Measurements from ENCODE around the gene FLT4. TPM values are rescaled to one million over a fixed set of nuclear protein-coding genes. Genes with fewer than 3 reads are reported as not detected.

FLT4 gene
- total and polyA plus RNA-seq, 2 donors (not counting 1 experiment from before 2014, with no cell fraction given) = 0.01 TPM; not detected in 1

- POLR2A ChIA-PET = no interaction called here
These were observed 2.5 kb downstream of the FLT4 start for GRCh38 chr5:180646963-180647305.

GRCh38 chr5:180646289-180646962 lies 3.0 kb downstream of the FLT4 start:
- Histone ChIP-seq H3K27me3 (replicated peaks in 1 of 4; ENCODE audit: control extremely low read depth in 1 of 4, control insufficient read depth in 3 of 4, insufficient read depth in 4 of 4, low read length in 3 of 4) (peaks cover 0 to 16% (median 8%) of the 10 kb centered on the region in 4 experiments), H3K27ac (ENCODE audit: low read length in 2 of 2) (no peak overlapping the region), H3K9ac (ENCODE audit: low read length) (no peak overlapping the region), H3K4me3 (ENCODE audit: control extremely low read depth in 1 of 5, extremely low read depth in 1 of 5, insufficient read depth in 1 of 5, low read depth in 2 of 5, low read length in 4 of 5) (no peak overlapping the region), H3K4me2 (replicated peaks; ENCODE audit: low read depth, low read length, poor library complexity, severe bottlenecking) (no peak overlapping the region), H3K9me3 (ENCODE audit: control extremely low read depth in 1 of 3, control insufficient read depth in 2 of 3, insufficient read depth in 1 of 3, low read length in 2 of 3) (no peaks in the 10 kb centered on the region), H4K20me1 (ENCODE audit: control insufficient read depth, insufficient read depth, low read length, poor library complexity, severe bottlenecking) (no peaks in the 10 kb centered on the region), H3K79me2 (ENCODE audit: control insufficient read depth, insufficient read depth, low read length) (no peaks in the 10 kb centered on the region), H3K4me1 (ENCODE audit: control insufficient read depth in 2 of 2, insufficient read depth in 2 of 2, low read length in 2 of 2) (peaks cover 6 to 8% of the 10 kb centered on the region in 2 donors), H2AFZ (ENCODE audit: insufficient read depth, low read depth, low read length, poor library complexity, severe bottlenecking) (no peak overlapping the region), H3K36me3 (replicated peaks in 1 of 2; ENCODE audit: control extremely low read depth in 1 of 2, control insufficient read depth in 1 of 2, extremely low read depth in 1 of 2, insufficient read depth in 2 of 2, low read length in 1 of 2) (no peaks in the 10 kb centered on the region)
- DNase-seq (no peak), ATAC-seq (ENCODE audit: low read depth) (no peak)
- H3K9me3 Mint-ChIP-seq (ENCODE audit: insufficient read depth) = no peaks in the 10 kb centered on the region
- H3K4me1 Mint-ChIP-seq = peaks cover 12% of the 10 kb centered on the region
- ChIA-PET CTCF (no interaction called here), POLR2A (no interaction called here)
- TF ChIP-seq CTCF (IDR thresholded peaks at IDR 0.05) (no peak), EZH2 (IDR thresholded peaks at IDR 0.05; ENCODE audit: borderline replicate concordance, insufficient read depth, low read depth, low read length, poor library complexity, severe bottlenecking) (no peak)
- H3K27me3 Mint-ChIP-seq = peaks cover 40% of the 10 kb centered on the region
- H3K4me3 Mint-ChIP-seq = no peak overlapping the region
- intact Hi-C loops (cut with micrococcal nuclease) = no loop called here
- H3K27ac Mint-ChIP-seq = no peak overlapping the region
- WGBS (ENCODE audit: insufficient coverage) = 74% methylated on average over 10 of the region's 10 CpGs

More at GRCh38 chr5:180646963-180647305, 2.5 kb downstream of the FLT4 start:
- no peak overlapping the region for H3K27ac ChIP-seq (ENCODE audit: low read length in 2 of 2)
- H3K9me3 ChIP-seq (ENCODE audit: control extremely low read depth in 1 of 3, control insufficient read depth in 2 of 3, insufficient read depth in 1 of 3, low read length in 2 of 3) = no peaks in the 10 kb centered on the region
- no peak overlapping the region for H3K9ac ChIP-seq (ENCODE audit: low read length)
- H3K9me3 Mint-ChIP-seq (ENCODE audit: insufficient read depth) = no peaks in the 10 kb centered on the region
- no peaks in the 10 kb centered on the region for H4K20me1 ChIP-seq (ENCODE audit: control insufficient read depth, insufficient read depth, low read length, poor library complexity, severe bottlenecking)
- peaks cover 14% of the 10 kb centered on the region for H3K4me1 Mint-ChIP-seq
- H3K4me3 ChIP-seq (ENCODE audit: control extremely low read depth in 1 of 5, extremely low read depth in 1 of 5, insufficient read depth in 1 of 5, low read depth in 2 of 5, low read length in 4 of 5) = no peak overlapping the region
- no peak overlapping the region for H3K4me2 ChIP-seq (replicated peaks; ENCODE audit: low read depth, low read length, poor library complexity, severe bottlenecking)
- no peak for TF ChIP-seq CTCF (IDR thresholded peaks at IDR 0.05)
- ATAC-seq (ENCODE audit: low read depth) (no peak), DNase-seq (no peak)
- WGBS (ENCODE audit: insufficient coverage) = 40% methylated on average over 1 of the region's 1 CpG
- peaks cover 45% of the 10 kb centered on the region for H3K27me3 Mint-ChIP-seq
- H3K27me3 ChIP-seq (replicated peaks in 1 of 4; ENCODE audit: control extremely low read depth in 1 of 4, control insufficient read depth in 3 of 4, insufficient read depth in 4 of 4, low read length in 3 of 4) = peaks cover 0 to 16% (median 8%) of the 10 kb centered on the region in 4 experiments
- no peaks in the 10 kb centered on the region for H3K36me3 ChIP-seq (replicated peaks in 1 of 2; ENCODE audit: control extremely low read depth in 1 of 2, control insufficient read depth in 1 of 2, extremely low read depth in 1 of 2, insufficient read depth in 2 of 2, low read length in 1 of 2)
- H3K27ac Mint-ChIP-seq = no peak overlapping the region
- CTCF ChIA-PET = no interaction called here
- no peak overlapping the region for H2AFZ ChIP-seq (ENCODE audit: insufficient read depth, low read depth, low read length, poor library complexity, severe bottlenecking)
- intact Hi-C loops (cut with micrococcal nuclease) = no loop called here
- H3K4me3 Mint-ChIP-seq = no peak overlapping the region
- no peaks in the 10 kb centered on the region for H3K79me2 ChIP-seq (ENCODE audit: control insufficient read depth, insufficient read depth, low read length)
- H3K4me1 ChIP-seq (ENCODE audit: control insufficient read depth in 2 of 2, insufficient read depth in 2 of 2, low read length in 2 of 2) = peaks cover 6 to 8% of the 10 kb centered on the region in 2 donors
